Thyroid gland (tissue), 4 donors: ENCODE measurements around the gene SELP.

Source experiments
- CTCF ChIP-seq, 6 experiments: fragments of 200-600 bp in 3 of 6; fragments of 450-650 bp in 3 of 6; sonication (generic) in 3 of 6; IDR thresholded peaks; one replicate each; pipeline ENCODE4 v1.5.1; 2016 to 2019; ENCODE audit warnings: antibody characterized with exemption in 6 of 6, mild to moderate bottlenecking in 2 of 6, inconsistent platforms in 1 of 6, moderate library complexity in 1 of 6
- POLR2A ChIP-seq, 2 donors: fragments of 450-650 bp; IDR thresholded peaks; one replicate each; pipeline ENCODE4 v1.6.1; 2017; ENCODE audit warnings: antibody characterized with exemption in 2 of 2, mild to moderate bottlenecking in 2 of 2, moderate library complexity in 1 of 2

GRCh38 chr1:169648187-169648586, 18.3 kb upstream of the SELP start:
- no peak for TF ChIP-seq CTCF (IDR thresholded peaks at IDR 0.05)
- TF ChIP-seq POLR2A (IDR thresholded peaks at IDR 0.05) = no peak
